GM19025 (cell line): ENCODE results near the gene ENKUR.

Experiments
- ATAC-seq: cut with Tn5 transposase; IDR thresholded peaks from one replicate; pipeline ENCODE4 v1.9.1; 2021; ENCODE audit warnings: mild to moderate bottlenecking, low read depth, moderate library complexity; ENCODE audit not compliant: unreplicated experiment

The ENKUR gene

GRCh38 chr10:24951201-24952142 lies 64.5 kb downstream of the ENKUR start:
- no peak for ATAC-seq

- ATAC-seq = no peak
These were observed 65.5 kb downstream of the ENKUR start for GRCh38 chr10:24950439-24950838.

GRCh38 chr10:24949616-24950015 lies 66.3 kb downstream of the ENKUR start:
- no peak for ATAC-seq

- ATAC-seq = peak; percentile 71
These were observed 68.5 kb downstream of the ENKUR start for GRCh38 chr10:24947304-24948097.

- ATAC-seq = no peak
These were observed 71.3 kb downstream of the ENKUR start for GRCh38 chr10:24944512-24945255.

GRCh38 chr10:24938525-24938924 lies 77.4 kb downstream of the ENKUR start:
- ATAC-seq = no peak

GRCh38 chr10:24938076-24938475 lies 77.9 kb downstream of the ENKUR start:
- ATAC-seq = no peak

- no peak for ATAC-seq
These were observed 80.3 kb downstream of the ENKUR start for GRCh38 chr10:24935504-24936292.
